ENCODE data around the gene CDT1.

DNA sequence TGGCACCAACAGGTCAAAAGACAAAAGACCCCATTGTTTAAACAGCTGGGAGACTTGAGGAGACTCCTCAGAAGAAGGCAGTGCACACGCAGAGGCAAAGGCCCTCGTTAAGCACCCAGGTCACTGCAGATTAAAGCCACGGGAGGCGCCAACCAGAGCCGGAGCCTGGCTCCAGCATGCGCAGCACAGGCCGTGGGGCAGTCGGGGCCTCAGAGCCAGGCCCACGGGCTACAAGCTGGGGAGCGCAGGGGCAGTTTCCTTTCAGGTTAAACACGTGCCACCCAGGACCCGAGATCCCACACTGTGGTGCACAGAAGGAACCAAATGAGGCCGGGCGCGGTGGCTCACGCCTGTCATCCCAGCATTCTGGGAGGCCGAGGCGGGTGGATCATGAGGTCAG lies 27.8 kb upstream of the CDT1 start:
- TF ChIP-seq, protein P1, sequence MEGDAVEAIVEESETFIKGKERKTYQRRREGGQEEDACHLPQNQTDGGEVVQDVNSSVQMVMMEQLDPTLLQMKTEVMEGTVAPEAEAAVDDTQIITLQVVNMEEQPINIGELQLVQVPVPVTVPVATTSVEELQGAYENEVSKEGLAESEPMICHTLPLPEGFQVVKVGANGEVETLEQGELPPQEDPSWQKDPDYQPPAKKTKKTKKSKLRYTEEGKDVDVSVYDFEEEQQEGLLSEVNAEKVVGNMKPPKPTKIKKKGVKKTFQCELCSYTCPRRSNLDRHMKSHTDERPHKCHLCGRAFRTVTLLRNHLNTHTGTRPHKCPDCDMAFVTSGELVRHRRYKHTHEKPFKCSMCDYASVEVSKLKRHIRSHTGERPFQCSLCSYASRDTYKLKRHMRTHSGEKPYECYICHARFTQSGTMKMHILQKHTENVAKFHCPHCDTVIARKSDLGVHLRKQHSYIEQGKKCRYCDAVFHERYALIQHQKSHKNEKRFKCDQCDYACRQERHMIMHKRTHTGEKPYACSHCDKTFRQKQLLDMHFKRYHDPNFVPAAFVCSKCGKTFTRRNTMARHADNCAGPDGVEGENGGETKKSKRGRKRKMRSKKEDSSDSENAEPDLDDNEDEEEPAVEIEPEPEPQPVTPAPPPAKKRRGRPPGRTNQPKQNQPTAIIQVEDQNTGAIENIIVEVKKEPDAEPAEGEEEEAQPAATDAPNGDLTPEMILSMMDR (IDR thresholded peaks at IDR 0.05; ENCODE audit: poor library complexity) = no peak
- TF ChIP-seq EZH2phosphoT487 (IDR thresholded peaks at IDR 0.05; ENCODE audit: low read depth, severe bottlenecking, unreplicated experiment) (no peak), EZH2 (IDR thresholded peaks at IDR 0.05; ENCODE audit: borderline replicate concordance) (no peak)
